Hepatic stellate cell (primary cell): ENCODE data around the gene NMNAT1.
"Not testable (repeated sequence)": the region's sequence is repeated elsewhere in the genome, so short reads cannot be mapped to it uniquely, and the experiment has no call there.

ENCODE experiments used
- DNase-seq: peaks from one replicate; pipeline ENCODE4 v3.0.0; 2011; ENCODE audit warnings: low spot score

The NMNAT1 gene

GRCh38 chr1:9920606-9921005 lies 22.7 kb upstream of the NMNAT1 start:
- DNase-seq = no peak

GRCh38 chr1:9922342-9922741 lies 20.9 kb upstream of the NMNAT1 start:
- no peak for DNase-seq

GRCh38 chr1:9927259-9927658 lies 16.0 kb upstream of the NMNAT1 start:
- DNase-seq = no peak

- no peak for DNase-seq
Observed at GRCh38 chr1:9929431-9930385, 13.6 kb upstream of the NMNAT1 start.

- peak; percentile 58 for DNase-seq
Observed at GRCh38 chr1:9942399-9942938, 806 bp upstream of the NMNAT1 start.

- DNase-seq = no peak
Observed at GRCh38 chr1:9946315-9946714, 3.0 kb downstream of the NMNAT1 start.

GRCh38 chr1:9957726-9958125 lies 14.5 kb downstream of the NMNAT1 start:
- DNase-seq = no peak

GRCh38 chr1:9960011-9960410 lies 16.7 kb downstream of the NMNAT1 start:
- no peak for DNase-seq

GRCh38 chr1:9960706-9961562 lies 17.7 kb downstream of the NMNAT1 start:
- no peak for DNase-seq

GRCh38 chr1:9984253-9984652 lies 41.0 kb downstream of the NMNAT1 start:
- no peak for DNase-seq

- no peak for DNase-seq
Observed at GRCh38 chr1:9985001-9985400, 41.7 kb downstream of the NMNAT1 start.

GRCh38 chr1:9989773-9990172 lies 46.5 kb downstream of the NMNAT1 start:
- DNase-seq = no peak

- no peak for DNase-seq
Observed at GRCh38 chr1:9990944-9991343, 47.7 kb downstream of the NMNAT1 start.

- no peak for DNase-seq
Observed at GRCh38 chr1:9992910-9993309, 49.6 kb downstream of the NMNAT1 start.

- DNase-seq = no peak
Observed at GRCh38 chr1:9993561-9994075, 50.3 kb downstream of the NMNAT1 start.

GRCh38 chr1:9996624-9997582 lies 53.6 kb downstream of the NMNAT1 start, which contains the start of gene RBP7:
Gene RBP7 (plus strand): TSS chr1:9997228. CDS start chr1:9997259, 31 bp downstream.
- no peak for DNase-seq

- DNase-seq = no peak
Observed at GRCh38 chr1:10001016-10001665, 57.9 kb downstream of the NMNAT1 start.

GRCh38 chr1:10005248-10005647 lies 62.0 kb downstream of the NMNAT1 start:
- DNase-seq = not testable (repeated sequence)

GRCh38 chr1:10007169-10007568 lies 63.9 kb downstream of the NMNAT1 start:
- no peak for DNase-seq

- DNase-seq = no peak
Observed at GRCh38 chr1:10014016-10014415, 70.7 kb downstream of the NMNAT1 start.

GRCh38 chr1:10019561-10019960 lies 76.3 kb downstream of the NMNAT1 start:
- DNase-seq = no peak
